Activated CD4-positive, alpha-beta memory T cell treated with anti-CD3 and anti-CD28 coated beads for 36 hours (primary cell): Measurements from ENCODE around the gene SNRPB. TPM values are rescaled to one million over a fixed set of nuclear protein-coding genes. Genes with fewer than 3 reads are reported as not detected.

Experiments used
- CTCF ChIA-PET: fragments of 350-600 bp; sonication (Branson Sonifier 250); formaldehyde crosslinking; loops from one replicate; lab custom pipeline; 2021; ENCODE audit warnings: antibody characterized with exemption, inconsistent platforms; lab: Charles Lee
- POLR2A ChIA-PET: fragments of 350-600 bp; sonication (Branson Sonifier 250); formaldehyde crosslinking; loops from one replicate; lab custom pipeline; 2021; ENCODE audit warnings: antibody characterized with exemption; lab: Charles Lee
- DNase-seq: peaks from one replicate; pipeline ENCODE4 v3.0.0-alpha.2; 2020
- H3K27ac Mint-ChIP-seq: one replicate; pipeline ENCODE4 v1.8.0; 2021; ENCODE audit warnings: mixed read lengths
- H3K27me3 Mint-ChIP-seq: one replicate; pipeline ENCODE4 v1.8.0; 2021; ENCODE audit warnings: mixed read lengths
- H3K36me3 Mint-ChIP-seq: one replicate; pipeline ENCODE4 v1.8.0; 2021; ENCODE audit warnings: mixed read lengths
- H3K4me1 Mint-ChIP-seq: one replicate; pipeline ENCODE4 v1.8.0; 2021; ENCODE audit warnings: low read depth, mixed read lengths
- H3K4me3 Mint-ChIP-seq: one replicate; pipeline ENCODE4 v1.8.0; 2021; ENCODE audit warnings: mild to moderate bottlenecking, mixed read lengths
- H3K9me3 Mint-ChIP-seq: one replicate; pipeline ENCODE4 v1.8.0; 2021; ENCODE audit warnings: mixed read lengths
- intact Hi-C: fragments of 100-400 bp; cut with micrococcal nuclease; formaldehyde crosslinking; loops from one replicate; pipeline ENCODE4 v1.15.1; 2023
- total RNA-seq, 2 experiments: library from RNA; stranded (reverse); gene quantifications; one replicate each; pipeline ENCODE4 v1.2.3, GENCODE V29; 2021

Gene SNRPB
- total RNA-seq, 2 experiments from 2014 or later: 452 TPM

DNA sequence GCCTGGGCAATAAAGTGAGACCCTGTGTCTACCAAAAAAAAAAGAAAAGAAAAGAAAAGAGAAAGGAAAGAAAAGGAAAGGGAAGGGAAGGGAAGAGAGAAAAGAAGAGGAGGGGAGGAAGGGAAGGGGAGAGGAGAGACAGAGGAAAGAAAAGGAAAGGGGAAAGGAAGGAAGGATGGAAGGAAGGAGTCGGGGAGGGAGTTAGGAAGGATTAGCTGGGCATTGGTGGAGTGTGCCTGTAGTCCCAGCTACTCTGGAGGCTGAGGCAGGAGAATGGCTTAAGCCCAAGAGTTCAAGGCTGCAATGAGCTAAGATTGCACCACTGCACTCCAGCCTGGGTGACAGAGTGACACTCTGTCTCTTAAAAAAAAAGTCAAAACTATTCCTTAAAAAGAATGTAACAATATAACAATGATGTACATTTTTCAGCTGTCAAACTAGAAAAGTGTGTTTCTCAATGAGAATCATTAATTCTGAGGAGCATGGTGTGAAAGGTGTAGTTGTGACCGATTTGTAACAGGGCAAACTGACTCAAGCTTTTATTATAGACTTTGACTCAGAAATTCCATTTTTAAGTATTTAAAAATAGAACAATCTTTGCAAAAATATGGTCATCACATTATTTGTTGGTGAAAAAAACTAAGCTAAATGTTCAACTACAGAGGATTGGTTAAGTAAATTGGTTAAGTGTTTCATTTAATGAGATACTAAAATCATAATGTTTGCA, 14.7 kb downstream of the SNRPB start:
- ChIA-PET POLR2A (interaction anchor here (1.0 to 1.2 kb wide), 3 partner anchors 12 to 15 kb away, joined by 3 to 5 read pairs (median 4); partner anchors contain the start of gene SNRPB), CTCF (interaction anchor here (0.7 to 2.2 kb wide), 9 partner anchors 10 to 691 kb away, joined by 3 to 13 read pairs (median 6); partner anchors contain the start of gene SNRPB)
- no peak overlapping the region for H3K27ac Mint-ChIP-seq
- H3K4me1 Mint-ChIP-seq: peaks cover 14% of the 10 kb centered on the region
- H3K27me3 Mint-ChIP-seq: no peaks in the 10 kb centered on the region
- intact Hi-C loops: loop anchor here (2.0 kb wide), 2 partner anchors 69 to 491 kb away; no protein-coding TSS in a partner anchor
- no peak overlapping the region for H3K4me3 Mint-ChIP-seq
- H3K36me3 Mint-ChIP-seq: peaks cover 17% of the 10 kb centered on the region
- no peak for DNase-seq
- no peaks in the 10 kb centered on the region for H3K9me3 Mint-ChIP-seq

DNA sequence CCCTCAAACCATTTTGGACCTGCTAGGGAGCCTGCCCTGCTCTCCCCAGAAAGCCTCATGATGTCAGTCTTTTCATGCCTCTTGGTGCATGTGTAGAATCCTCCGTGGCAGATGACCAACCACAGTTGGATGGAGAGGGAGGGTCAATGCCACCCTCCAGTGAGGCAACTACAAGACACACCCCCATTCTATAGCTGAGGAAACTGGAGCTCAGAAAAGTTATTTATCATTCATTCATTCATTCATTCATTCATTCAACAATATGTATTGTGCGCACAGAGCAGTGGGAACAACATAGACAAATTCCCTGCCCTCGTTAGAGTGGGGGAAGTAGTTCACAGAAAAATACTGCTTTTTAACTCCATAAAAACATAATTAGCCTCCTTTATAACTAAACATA, 16.8 kb downstream of the SNRPB start:
- no peak for DNase-seq
- POLR2A ChIA-PET: no interaction called here
- peaks cover 33% of the 10 kb centered on the region for H3K4me1 Mint-ChIP-seq
- H3K9me3 Mint-ChIP-seq: no peaks in the 10 kb centered on the region
- intact Hi-C loops: loop anchor here (1.0 to 5.0 kb wide), 5 partner anchors 67 to 891 kb away; no protein-coding TSS in a partner anchor
- H3K4me3 Mint-ChIP-seq: no peak overlapping the region
- no peaks in the 10 kb centered on the region for H3K27me3 Mint-ChIP-seq
- peaks cover 5% of the 10 kb centered on the region for H3K36me3 Mint-ChIP-seq
- no peak overlapping the region for H3K27ac Mint-ChIP-seq
- CTCF ChIA-PET: interaction anchor here (1.0 to 5.0 kb wide), 7 partner anchors 15 to 1478 kb away, joined by 3 to 46 read pairs (median 13); partner anchors contain the start of gene SNRPB

DNA sequence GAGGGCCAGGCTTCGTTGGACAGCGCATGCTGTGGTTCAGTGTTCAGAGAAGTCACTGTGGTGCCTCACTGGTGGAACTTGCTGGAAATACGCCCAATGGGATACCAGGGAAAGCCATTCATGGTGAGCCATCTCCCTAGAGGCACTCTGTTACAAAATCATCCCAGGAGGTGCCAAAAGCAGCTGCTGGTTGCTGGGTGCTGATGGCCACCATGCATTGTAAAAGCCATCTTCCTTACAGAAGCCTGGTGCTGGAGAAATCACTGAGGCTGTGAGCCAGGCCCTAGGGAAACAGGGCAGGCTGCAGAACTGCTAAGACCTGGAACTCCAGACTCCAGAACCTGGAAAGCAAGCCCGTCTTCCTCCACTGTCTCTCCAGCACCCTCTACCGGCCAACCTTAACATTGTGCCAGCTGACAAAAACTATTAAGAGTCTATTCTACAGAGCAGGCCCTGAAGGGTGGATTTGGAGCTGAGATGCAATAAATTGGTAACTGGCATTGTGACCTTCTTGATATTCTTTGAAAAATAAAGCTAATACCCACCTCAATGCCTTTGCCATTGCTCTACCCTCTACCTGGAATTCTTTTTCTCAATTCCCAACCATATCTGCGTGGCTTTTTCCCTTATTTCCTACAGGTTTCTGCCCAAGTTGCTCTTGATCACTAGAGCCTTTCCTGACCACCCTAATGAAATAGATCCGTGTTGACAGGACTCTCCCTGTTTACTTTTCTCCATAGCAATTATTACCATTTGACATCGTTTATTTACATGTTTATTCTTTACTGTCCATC, 18.5 kb downstream of the SNRPB start:
- H3K27ac Mint-ChIP-seq: no peak overlapping the region
- no peak overlapping the region for H3K4me3 Mint-ChIP-seq
- H3K4me1 Mint-ChIP-seq: peaks cover 35% of the 10 kb centered on the region
- intact Hi-C loops: loop anchor here (5.0 kb wide), 2 partner anchors 245 to 890 kb away; no protein-coding TSS in a partner anchor
- CTCF ChIA-PET: interaction anchor here (0.6 to 5.0 kb wide), 20 partner anchors 8 to 487 kb away, joined by 3 to 46 read pairs (median 5); partner anchors contain the start of genes SNRPB and TGM6
- H3K36me3 Mint-ChIP-seq: peaks cover 2% of the 10 kb centered on the region
- peaks cover under 1% of the 10 kb centered on the region for H3K9me3 Mint-ChIP-seq
- POLR2A ChIA-PET: interaction anchor here (1.1 kb wide), 1 partner anchor 64 kb away, joined by 3 read pairs; no protein-coding TSS in a partner anchor
- no peaks in the 10 kb centered on the region for H3K27me3 Mint-ChIP-seq
- DNase-seq: peak; percentile 77

DNA sequence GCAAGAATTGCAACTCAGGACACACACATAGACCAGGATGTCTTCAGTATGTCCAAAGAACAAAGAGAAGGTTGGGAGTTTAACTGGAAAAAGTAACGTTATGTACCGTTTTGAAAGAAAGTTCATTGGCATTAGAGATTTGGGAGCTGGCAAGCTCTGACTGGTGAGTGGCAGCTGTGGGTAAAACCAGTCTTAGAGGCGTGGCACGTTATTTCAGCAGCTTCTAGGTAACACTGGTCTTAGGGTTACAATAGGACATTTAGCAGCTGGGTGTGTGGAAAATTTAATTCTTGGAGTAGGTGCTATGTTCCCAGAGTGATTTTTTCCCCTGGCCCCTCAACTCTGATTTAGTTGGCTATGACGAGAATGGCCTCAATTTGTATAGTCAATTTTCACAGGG, 19.2 kb downstream of the SNRPB start:
- POLR2A ChIA-PET: interaction anchor here (1.1 kb wide), 1 partner anchor 64 kb away, joined by 3 read pairs; no protein-coding TSS in a partner anchor
- intact Hi-C loops: loop anchor here (5.0 kb wide), 2 partner anchors 244 to 889 kb away; no protein-coding TSS in a partner anchor
- no peak for DNase-seq
- CTCF ChIA-PET: interaction anchor here (0.7 to 5.0 kb wide), 14 partner anchors 9 to 486 kb away, joined by 3 to 46 read pairs (median 6); partner anchors contain the start of genes SNRPB and TGM6
- Mint-ChIP-seq H3K4me1 (peaks cover 29% of the 10 kb centered on the region), H3K4me3 (no peak overlapping the region), H3K9me3 (peaks cover 4% of the 10 kb centered on the region), H3K36me3 (peaks cover 3% of the 10 kb centered on the region), H3K27ac (no peak overlapping the region), H3K27me3 (no peaks in the 10 kb centered on the region)

DNA sequence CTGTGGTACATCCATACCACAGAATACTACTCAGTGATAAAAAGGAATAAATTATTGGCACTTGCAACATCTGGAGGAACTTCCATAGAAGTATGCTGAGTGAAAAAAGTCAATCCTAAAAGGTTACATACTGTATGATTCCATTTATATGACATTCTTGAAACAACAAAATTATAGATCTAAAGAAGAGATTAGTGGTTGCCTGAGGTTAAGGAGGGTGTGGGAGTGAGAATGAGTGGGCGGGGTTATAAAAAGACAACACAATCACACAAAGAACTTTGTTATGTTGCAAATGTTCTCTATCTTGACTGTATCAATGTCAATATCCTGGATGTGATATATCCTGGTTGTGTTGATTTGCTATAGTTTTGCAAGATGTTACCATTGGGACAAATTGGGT, 21.2 kb downstream of the SNRPB start:
- Mint-ChIP-seq H3K9me3 (peaks cover 9% of the 10 kb centered on the region), H3K4me3 (no peak overlapping the region), H3K27me3 (no peaks in the 10 kb centered on the region), H3K36me3 (peaks cover 3% of the 10 kb centered on the region), H3K27ac (no peak overlapping the region), H3K4me1 (peaks cover 24% of the 10 kb centered on the region)
- CTCF ChIA-PET: interaction anchor here (5.0 kb wide), 1 partner anchor 62 kb away, joined by 46 read pairs; no protein-coding TSS in a partner anchor
- POLR2A ChIA-PET: no interaction called here
- intact Hi-C loops: no loop called here
- DNase-seq: peak; percentile 32

DNA sequence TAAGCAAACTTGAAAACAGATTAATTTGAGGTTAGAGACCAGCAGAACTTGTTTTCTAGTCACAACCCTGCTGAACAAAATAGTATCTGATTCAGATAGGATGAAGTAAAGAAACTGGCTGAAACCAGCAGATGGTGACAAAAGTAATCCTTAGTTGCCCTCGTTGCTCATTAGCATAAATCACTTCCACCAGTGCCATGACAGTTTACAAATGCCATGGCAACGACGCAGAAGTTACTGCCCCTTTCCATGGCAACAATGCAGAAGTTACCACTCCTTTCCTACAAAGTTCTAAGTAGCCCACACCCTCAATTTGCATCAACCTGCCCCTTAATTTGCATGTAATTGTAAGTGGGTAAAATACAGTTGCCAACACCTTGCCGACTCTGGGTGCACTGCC, 23.7 kb downstream of the SNRPB start:
- H3K27ac Mint-ChIP-seq: no peak overlapping the region
- DNase-seq: no peak
- peaks cover 9% of the 10 kb centered on the region for H3K9me3 Mint-ChIP-seq
- intact Hi-C loops: no loop called here
- H3K27me3 Mint-ChIP-seq: no peaks in the 10 kb centered on the region
- peaks cover 3% of the 10 kb centered on the region for H3K36me3 Mint-ChIP-seq
- no peak overlapping the region for H3K4me3 Mint-ChIP-seq
- POLR2A ChIA-PET: no interaction called here
- peaks cover 22% of the 10 kb centered on the region for H3K4me1 Mint-ChIP-seq
- CTCF ChIA-PET: interaction anchor here (0.7 to 2.0 kb wide), 4 partner anchors 10 to 305 kb away, joined by 3 to 6 read pairs (median 4); no protein-coding TSS in a partner anchor

DNA sequence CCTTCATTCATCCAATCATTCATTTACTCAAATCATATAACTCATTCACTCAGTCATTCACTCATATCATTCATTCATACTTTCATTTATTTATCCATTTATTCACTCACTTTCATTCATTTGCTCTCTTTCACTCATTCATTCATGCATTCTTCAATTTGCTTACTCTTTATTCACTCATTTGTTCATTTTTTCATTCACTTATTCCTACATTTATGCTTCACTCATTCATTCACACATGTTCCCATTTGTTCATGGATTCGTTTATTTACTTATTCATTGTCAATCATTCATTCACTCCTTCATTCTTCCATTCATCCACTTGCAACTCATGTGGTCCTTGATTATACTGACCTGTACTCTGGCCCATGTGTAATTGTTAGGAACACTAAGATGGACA, 39.4 kb downstream of the SNRPB start:
- intact Hi-C loops: no loop called here
- Mint-ChIP-seq H3K4me3 (no peak overlapping the region), H3K9me3 (no peaks in the 10 kb centered on the region), H3K36me3 (no peaks in the 10 kb centered on the region), H3K27me3 (peaks cover 8% of the 10 kb centered on the region), H3K4me1 (no peaks in the 10 kb centered on the region), H3K27ac (no peak overlapping the region)
- no peak for DNase-seq
- ChIA-PET POLR2A (no interaction called here), CTCF (no interaction called here)

DNA sequence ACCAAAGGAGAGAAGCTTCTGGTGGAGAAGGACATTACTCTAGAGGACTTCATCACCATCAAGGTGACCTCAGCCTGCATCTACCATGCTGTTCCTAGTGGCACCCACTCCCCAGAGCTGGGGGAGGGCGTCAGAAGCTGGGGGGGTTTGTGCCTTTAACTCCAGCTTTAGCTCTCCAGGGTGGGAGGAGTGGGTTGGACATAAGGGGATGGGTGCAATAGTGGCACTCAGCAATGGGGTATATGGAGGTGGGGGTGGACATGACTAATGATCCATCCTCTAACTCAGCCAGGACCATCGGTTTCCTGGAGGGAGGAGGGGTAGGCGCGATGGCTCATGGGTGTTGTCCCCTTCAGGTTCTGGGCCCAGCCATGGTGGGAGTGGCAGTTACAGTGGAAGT, 40.1 kb downstream of the SNRPB start:
- ChIA-PET POLR2A (no interaction called here), CTCF (interaction anchor here (0.7 kb wide), 1 partner anchor 43 kb away, joined by 4 read pairs; no protein-coding TSS in a partner anchor)
- no peaks in the 10 kb centered on the region for H3K36me3 Mint-ChIP-seq
- intact Hi-C loops: no loop called here
- peaks cover 8% of the 10 kb centered on the region for H3K27me3 Mint-ChIP-seq
- no peak overlapping the region for H3K27ac Mint-ChIP-seq
- DNase-seq: no peak
- no peaks in the 10 kb centered on the region for H3K9me3 Mint-ChIP-seq
- no peak overlapping the region for H3K4me3 Mint-ChIP-seq
- no peaks in the 10 kb centered on the region for H3K4me1 Mint-ChIP-seq

DNA sequence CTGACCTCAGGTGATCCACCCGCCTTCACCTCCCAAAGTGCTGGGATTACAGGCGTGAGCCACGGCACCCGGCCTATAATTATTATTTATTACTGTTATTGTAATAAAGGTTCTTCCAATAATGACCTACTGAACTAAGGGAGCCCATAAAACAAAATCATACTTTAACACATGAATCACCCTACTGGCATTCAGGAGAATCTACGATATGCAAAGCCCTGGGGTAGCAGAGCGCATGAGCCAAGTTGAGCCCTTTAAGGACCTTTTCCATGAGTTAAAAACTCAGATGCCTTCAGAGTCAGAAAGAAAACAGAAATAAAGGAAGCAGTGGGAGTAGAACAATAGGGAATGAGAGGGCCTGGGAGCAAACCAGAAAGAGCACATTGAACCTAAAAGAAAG, 41.5 kb downstream of the SNRPB start:
- intact Hi-C loops: no loop called here
- CTCF ChIA-PET: interaction anchor here (1.2 kb wide), 1 partner anchor 17 kb away, joined by 3 read pairs; no protein-coding TSS in a partner anchor
- H3K9me3 Mint-ChIP-seq: no peaks in the 10 kb centered on the region
- no peak overlapping the region for H3K4me3 Mint-ChIP-seq
- H3K4me1 Mint-ChIP-seq: no peaks in the 10 kb centered on the region
- POLR2A ChIA-PET: no interaction called here
- H3K36me3 Mint-ChIP-seq: no peaks in the 10 kb centered on the region
- no peak overlapping the region for H3K27ac Mint-ChIP-seq
- peaks cover 8% of the 10 kb centered on the region for H3K27me3 Mint-ChIP-seq
- no peak for DNase-seq

DNA sequence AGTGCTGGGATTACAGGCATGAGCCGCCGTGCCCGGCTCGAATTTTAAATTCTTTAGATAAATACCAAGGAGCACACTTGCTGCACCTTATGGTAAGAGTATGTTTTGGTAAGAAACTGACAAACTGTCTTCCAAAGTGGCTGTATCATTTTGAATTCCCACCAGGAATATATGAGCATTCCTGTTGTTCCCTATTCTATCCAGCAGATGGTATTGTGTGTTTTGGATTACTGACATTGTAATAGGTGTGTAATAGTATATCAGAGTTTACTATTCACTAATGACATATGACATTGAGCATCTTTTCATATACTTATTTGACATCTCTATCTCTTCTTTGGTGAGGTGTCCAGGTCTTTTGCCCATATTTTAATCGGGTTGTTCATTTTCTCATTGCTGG, 49.3 kb downstream of the SNRPB start:
- no peak for DNase-seq
- no peak overlapping the region for H3K4me3 Mint-ChIP-seq
- H3K27me3 Mint-ChIP-seq: peaks cover 5% of the 10 kb centered on the region
- no peaks in the 10 kb centered on the region for H3K4me1 Mint-ChIP-seq
- no peak overlapping the region for H3K27ac Mint-ChIP-seq
- ChIA-PET POLR2A (no interaction called here), CTCF (no interaction called here)
- intact Hi-C loops: no loop called here
- H3K36me3 Mint-ChIP-seq: no peaks in the 10 kb centered on the region
- no peaks in the 10 kb centered on the region for H3K9me3 Mint-ChIP-seq

DNA sequence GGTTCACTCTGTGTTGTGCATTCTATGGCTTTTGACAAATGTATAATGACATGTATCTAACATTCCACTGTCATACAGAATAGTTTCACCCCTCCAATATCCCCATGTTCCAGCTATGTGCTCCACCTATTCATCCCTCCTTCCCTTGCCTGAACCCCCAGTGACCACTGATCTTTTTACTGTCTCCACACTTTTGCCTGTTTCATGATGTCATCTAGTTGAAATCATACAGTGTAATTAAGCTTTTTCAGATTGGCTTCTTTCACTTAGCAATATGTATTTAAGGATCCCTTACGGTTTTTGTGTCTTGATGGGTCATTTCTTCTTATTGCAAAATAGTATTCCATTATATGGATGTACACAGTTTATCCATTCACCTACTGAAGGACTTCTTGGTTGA, 50.1 kb downstream of the SNRPB start:
- ChIA-PET CTCF (interaction anchor here (0.6 kb wide), 1 partner anchor 210 kb away, joined by 5 read pairs; no protein-coding TSS in a partner anchor), POLR2A (no interaction called here)
- Mint-ChIP-seq H3K27ac (no peak overlapping the region), H3K9me3 (no peaks in the 10 kb centered on the region), H3K36me3 (no peaks in the 10 kb centered on the region), H3K27me3 (peaks cover 5% of the 10 kb centered on the region), H3K4me1 (no peaks in the 10 kb centered on the region), H3K4me3 (no peak overlapping the region)
- DNase-seq: no peak
- intact Hi-C loops: no loop called here
